Activated CD4-positive, alpha-beta memory T cell treated with anti-CD3 and anti-CD28 coated beads, Interleukin-2, amount 10 ng/mL, durations not matched to agents 7 days and 5 days (primary cell): Measurements from ENCODE around the gene THSD7A. TPM values are rescaled to one million over a fixed set of nuclear protein-coding genes. Genes with fewer than 3 reads are reported as not detected.

Source experiments
- CTCF ChIA-PET: fragments of 350-600 bp; sonication (Branson Sonifier 250); formaldehyde crosslinking; loops from one replicate; lab custom pipeline; 2021; ENCODE audit warnings: antibody characterized with exemption, inconsistent platforms; lab: Charles Lee
- POLR2A ChIA-PET: fragments of 350-600 bp; sonication (Branson Sonifier 250); formaldehyde crosslinking; loops from one replicate; lab custom pipeline; 2021; ENCODE audit warnings: antibody characterized with exemption; lab: Charles Lee
- DNase-seq: peaks from one replicate; pipeline ENCODE4 v3.0.0-alpha.2; 2020
- H3K27ac Mint-ChIP-seq: one replicate; pipeline ENCODE4 v1.8.0; 2021; ENCODE audit warnings: mild to moderate bottlenecking, mixed read lengths
- H3K27me3 Mint-ChIP-seq: one replicate; pipeline ENCODE4 v1.8.0; 2021; ENCODE audit warnings: mixed read lengths
- H3K36me3 Mint-ChIP-seq: one replicate; pipeline ENCODE4 v1.8.0; 2021; ENCODE audit warnings: low read depth, mixed read lengths
- H3K4me1 Mint-ChIP-seq: one replicate; pipeline ENCODE4 v1.8.0; 2021; ENCODE audit warnings: mixed read lengths
- H3K4me3 Mint-ChIP-seq: one replicate; pipeline ENCODE4 v1.8.0; 2021; ENCODE audit warnings: mild to moderate bottlenecking, mixed read lengths
- H3K9me3 Mint-ChIP-seq: one replicate; pipeline ENCODE4 v1.8.0; 2021; ENCODE audit warnings: mixed read lengths
- total RNA-seq, 2 experiments: library from RNA; stranded (reverse); gene quantifications; one replicate each; pipeline ENCODE4 v1.2.3, GENCODE V29; 2021

The THSD7A gene
- total RNA-seq, 2 experiments from 2014 or later = not detected

- no peak overlapping the region for H3K27ac Mint-ChIP-seq
- no peak for DNase-seq
- no peaks in the 10 kb centered on the region for H3K9me3 Mint-ChIP-seq
- ChIA-PET POLR2A (no interaction called here), CTCF (no interaction called here)
- no peaks in the 10 kb centered on the region for H3K4me1 Mint-ChIP-seq
- no peak overlapping the region for H3K4me3 Mint-ChIP-seq
- H3K27me3 Mint-ChIP-seq = no peaks in the 10 kb centered on the region
- no peaks in the 10 kb centered on the region for H3K36me3 Mint-ChIP-seq
Observed at GRCh38 chr7:11584406-11585031, 247.5 kb downstream of the THSD7A start.

DNA sequence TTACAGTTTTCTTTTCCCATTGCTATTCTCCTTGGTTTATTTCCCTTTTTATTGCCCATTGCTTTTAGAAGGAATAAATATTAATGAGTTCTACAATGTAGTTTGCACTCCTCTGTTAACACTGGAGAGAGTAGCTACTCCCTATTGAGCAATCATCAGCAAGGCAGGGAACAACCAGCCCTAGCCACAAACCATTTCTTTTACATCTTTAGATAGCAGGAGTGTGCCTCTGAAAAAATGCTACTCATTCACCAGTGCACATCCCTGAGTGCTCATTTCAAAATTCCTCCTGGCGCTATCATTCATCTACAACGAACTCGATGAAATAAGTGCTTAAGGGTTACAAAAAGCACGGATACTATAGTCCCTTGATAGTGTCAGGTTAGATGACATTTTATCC lies 252.9 kb downstream of the THSD7A start:
- Mint-ChIP-seq H3K36me3 (no peaks in the 10 kb centered on the region), H3K27me3 (no peaks in the 10 kb centered on the region), H3K9me3 (no peaks in the 10 kb centered on the region), H3K4me1 (no peaks in the 10 kb centered on the region), H3K4me3 (no peak overlapping the region), H3K27ac (no peak overlapping the region)
- DNase-seq = no peak
- POLR2A ChIA-PET = no interaction called here
- CTCF ChIA-PET = no interaction called here

DNA sequence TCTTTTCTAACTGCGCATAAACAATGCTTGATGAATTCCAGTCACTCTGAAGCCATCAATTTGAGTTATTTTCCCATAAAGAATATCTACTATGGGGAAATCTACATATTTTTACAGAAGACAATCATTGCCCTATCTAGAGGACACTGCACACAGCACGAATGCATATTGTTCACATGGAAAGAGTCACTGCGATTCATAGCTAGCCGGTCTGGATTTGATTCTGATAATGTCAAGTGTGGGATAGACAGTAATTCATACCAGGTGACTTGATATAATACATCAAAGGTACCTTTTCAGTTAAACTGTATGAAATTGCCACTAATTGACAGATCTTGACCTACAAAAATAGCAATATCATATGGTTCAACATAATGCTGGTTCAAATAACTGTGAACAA lies 255.7 kb downstream of the THSD7A start:
- H3K27ac Mint-ChIP-seq = no peak overlapping the region
- ChIA-PET CTCF (no interaction called here), POLR2A (no interaction called here)
- H3K27me3 Mint-ChIP-seq = no peaks in the 10 kb centered on the region
- no peak overlapping the region for H3K4me3 Mint-ChIP-seq
- H3K9me3 Mint-ChIP-seq = no peaks in the 10 kb centered on the region
- H3K36me3 Mint-ChIP-seq = no peaks in the 10 kb centered on the region
- no peak for DNase-seq
- H3K4me1 Mint-ChIP-seq = no peaks in the 10 kb centered on the region

DNA sequence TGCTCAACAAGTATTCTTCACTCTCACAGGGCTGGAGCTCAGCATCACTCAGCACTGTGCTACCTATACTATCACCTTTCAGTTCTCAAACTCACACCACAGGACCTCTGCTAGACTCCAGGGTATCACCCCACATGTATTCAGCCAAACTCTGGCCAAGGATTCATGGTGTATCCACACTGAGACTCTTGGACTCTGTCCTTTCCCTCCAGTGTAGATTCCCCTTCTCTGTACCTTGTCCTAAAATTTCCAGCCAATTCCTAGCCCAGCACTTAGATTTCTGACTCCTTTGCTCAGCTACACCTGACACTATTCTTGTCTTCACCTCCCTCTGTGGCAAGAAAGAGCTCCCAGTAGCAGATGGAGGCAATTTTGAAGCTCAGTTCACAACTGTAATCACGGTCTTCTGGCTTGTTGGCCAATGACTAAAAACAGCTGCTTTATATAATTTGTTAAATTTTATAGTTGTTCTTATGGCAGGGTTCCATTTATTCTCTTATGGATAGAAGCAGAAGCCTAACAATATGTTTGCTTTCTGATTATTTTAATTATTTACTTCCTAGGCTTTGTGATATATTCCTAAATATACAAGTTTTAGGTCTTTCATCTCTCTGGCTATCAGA lies 258.8 kb downstream of the THSD7A start:
- DNase-seq = no peak
- Mint-ChIP-seq H3K36me3 (no peaks in the 10 kb centered on the region), H3K4me3 (no peak overlapping the region), H3K9me3 (peaks cover 2% of the 10 kb centered on the region), H3K27me3 (no peaks in the 10 kb centered on the region), H3K4me1 (no peaks in the 10 kb centered on the region), H3K27ac (no peak overlapping the region)
- POLR2A ChIA-PET = no interaction called here
- CTCF ChIA-PET = no interaction called here

- POLR2A ChIA-PET = no interaction called here
- DNase-seq = no peak
- H3K36me3 Mint-ChIP-seq = no peaks in the 10 kb centered on the region
- peaks cover 2% of the 10 kb centered on the region for H3K9me3 Mint-ChIP-seq
- H3K27me3 Mint-ChIP-seq = no peaks in the 10 kb centered on the region
- H3K27ac Mint-ChIP-seq = no peak overlapping the region
- H3K4me1 Mint-ChIP-seq = no peaks in the 10 kb centered on the region
- no peak overlapping the region for H3K4me3 Mint-ChIP-seq
- CTCF ChIA-PET = no interaction called here
Observed at GRCh38 chr7:11570922-11571550, 261.0 kb downstream of the THSD7A start.

DNA sequence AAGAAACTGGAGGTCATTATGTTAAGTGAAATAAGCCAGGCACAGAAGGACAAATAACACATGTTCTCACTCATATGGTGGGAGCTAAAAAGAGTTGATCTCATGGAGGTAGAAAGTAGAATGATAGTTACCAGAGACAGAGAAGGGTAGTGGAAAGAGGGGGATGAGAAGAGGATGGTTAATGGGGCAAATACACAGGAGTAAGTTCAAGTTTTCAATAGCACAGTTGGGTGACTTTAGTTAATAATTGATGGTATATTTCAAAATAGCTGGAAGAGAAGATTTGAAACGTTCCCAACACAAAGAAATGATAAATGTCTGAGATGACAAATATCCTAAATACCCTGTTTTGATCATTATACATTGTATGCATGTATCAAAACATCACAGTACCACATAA lies 261.8 kb downstream of the THSD7A start:
- no peaks in the 10 kb centered on the region for H3K4me1 Mint-ChIP-seq
- H3K4me3 Mint-ChIP-seq = no peak overlapping the region
- no peaks in the 10 kb centered on the region for H3K27me3 Mint-ChIP-seq
- no peaks in the 10 kb centered on the region for H3K36me3 Mint-ChIP-seq
- DNase-seq = no peak
- POLR2A ChIA-PET = no interaction called here
- CTCF ChIA-PET = no interaction called here
- no peak overlapping the region for H3K27ac Mint-ChIP-seq
- peaks cover 2% of the 10 kb centered on the region for H3K9me3 Mint-ChIP-seq

DNA sequence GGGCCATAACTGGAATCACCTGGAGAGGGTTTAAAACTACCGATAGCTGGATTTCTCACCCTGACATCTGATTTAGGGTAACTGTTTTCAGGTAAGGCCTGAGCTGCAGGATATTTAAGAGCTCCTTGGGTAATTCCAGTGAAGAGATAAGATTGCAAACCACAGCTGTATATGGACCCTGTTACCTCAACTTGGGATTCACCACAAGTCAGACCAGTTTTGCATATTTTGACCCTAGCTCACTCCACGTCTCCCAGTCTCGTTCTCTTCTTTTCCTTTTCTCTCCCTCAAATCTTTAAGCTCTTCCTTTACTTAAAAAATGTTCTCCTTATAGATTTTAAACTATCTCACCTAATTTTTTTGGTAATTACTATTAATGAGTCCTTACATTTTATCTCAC lies 264.4 kb downstream of the THSD7A start:
- no peak overlapping the region for H3K4me3 Mint-ChIP-seq
- H3K27me3 Mint-ChIP-seq = no peaks in the 10 kb centered on the region
- ChIA-PET POLR2A (no interaction called here), CTCF (no interaction called here)
- H3K4me1 Mint-ChIP-seq = no peaks in the 10 kb centered on the region
- H3K9me3 Mint-ChIP-seq = peaks cover 2% of the 10 kb centered on the region
- no peaks in the 10 kb centered on the region for H3K36me3 Mint-ChIP-seq
- no peak overlapping the region for H3K27ac Mint-ChIP-seq
- no peak for DNase-seq

DNA sequence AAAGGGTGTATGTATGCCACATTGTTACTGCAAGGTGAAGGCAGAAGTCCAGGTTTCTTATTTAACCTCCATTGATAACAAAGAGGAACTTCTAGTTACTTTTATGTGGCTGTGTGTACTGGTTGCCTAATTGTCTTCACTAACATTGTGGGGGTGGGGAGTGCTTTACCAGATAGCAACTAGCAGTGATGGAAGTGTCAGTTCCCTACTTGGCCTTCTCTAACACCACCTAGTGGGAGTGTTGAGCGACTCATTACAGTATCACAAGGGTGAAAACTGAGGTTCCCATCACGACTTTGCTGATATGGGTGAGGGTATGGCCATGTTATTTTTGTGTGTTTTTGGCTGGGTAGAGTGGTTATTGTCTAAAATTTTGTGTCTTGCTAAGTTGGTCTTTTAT lies 274.4 kb downstream of the THSD7A start:
- Mint-ChIP-seq H3K27ac (no peak overlapping the region), H3K36me3 (no peaks in the 10 kb centered on the region), H3K27me3 (no peaks in the 10 kb centered on the region), H3K9me3 (no peaks in the 10 kb centered on the region), H3K4me1 (no peaks in the 10 kb centered on the region), H3K4me3 (no peak overlapping the region)
- no peak for DNase-seq
- POLR2A ChIA-PET = no interaction called here
- CTCF ChIA-PET = no interaction called here

DNA sequence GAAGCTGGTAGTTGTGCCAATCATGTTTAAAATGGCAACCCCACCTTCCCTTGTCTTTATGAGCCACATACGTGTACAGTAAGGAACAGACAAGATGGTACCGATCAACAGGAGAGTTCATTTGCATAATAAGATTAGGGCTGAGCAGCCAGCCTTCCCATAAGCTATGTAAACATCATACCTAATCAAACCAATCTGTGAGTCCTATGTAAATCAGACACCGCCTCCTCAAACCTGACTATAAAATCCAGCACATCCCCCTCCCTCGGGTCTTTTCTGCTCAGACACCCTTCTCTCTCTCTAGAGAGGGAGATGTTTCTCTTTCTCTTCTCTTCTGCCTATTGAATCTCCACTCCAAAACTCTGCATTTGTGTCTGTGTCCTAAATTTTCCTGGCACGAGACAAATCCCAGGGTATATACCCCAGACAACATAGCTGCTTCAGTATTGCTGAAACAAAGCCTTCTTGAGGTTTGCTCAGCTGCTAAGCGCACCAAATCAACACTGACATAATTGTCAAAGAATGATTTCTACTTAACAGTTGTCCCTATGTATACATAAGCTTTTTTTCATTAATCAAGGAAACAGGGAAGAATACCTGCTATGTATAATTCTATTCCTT lies 279.2 kb downstream of the THSD7A start:
- Mint-ChIP-seq H3K4me3 (no peak overlapping the region), H3K36me3 (no peaks in the 10 kb centered on the region), H3K4me1 (no peaks in the 10 kb centered on the region), H3K27me3 (no peaks in the 10 kb centered on the region), H3K27ac (no peak overlapping the region), H3K9me3 (no peaks in the 10 kb centered on the region)
- ChIA-PET CTCF (no interaction called here), POLR2A (no interaction called here)
- DNase-seq = no peak

DNA sequence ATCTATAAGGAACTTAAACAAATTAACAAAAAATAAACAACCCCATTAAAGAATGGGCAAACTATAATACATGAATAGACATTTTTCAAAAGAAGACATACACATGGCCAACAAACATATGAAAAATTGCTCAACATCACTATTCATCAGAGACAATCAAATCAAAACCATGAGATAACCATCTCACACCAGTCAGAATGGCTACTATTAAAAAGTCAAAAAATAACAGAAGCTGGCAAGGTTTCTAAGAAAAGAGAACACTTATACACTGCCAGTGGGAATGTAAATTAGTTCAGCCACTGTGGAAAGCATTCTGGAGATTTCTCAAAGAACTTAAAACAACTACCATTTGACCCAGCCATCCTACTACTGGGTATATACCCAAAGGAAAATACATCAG lies 280.5 kb downstream of the THSD7A start:
- H3K27me3 Mint-ChIP-seq = no peaks in the 10 kb centered on the region
- H3K27ac Mint-ChIP-seq = no peak overlapping the region
- no peaks in the 10 kb centered on the region for H3K36me3 Mint-ChIP-seq
- no peaks in the 10 kb centered on the region for H3K4me1 Mint-ChIP-seq
- no peaks in the 10 kb centered on the region for H3K9me3 Mint-ChIP-seq
- H3K4me3 Mint-ChIP-seq = no peak overlapping the region
- ChIA-PET CTCF (no interaction called here), POLR2A (no interaction called here)
- no peak for DNase-seq

DNA sequence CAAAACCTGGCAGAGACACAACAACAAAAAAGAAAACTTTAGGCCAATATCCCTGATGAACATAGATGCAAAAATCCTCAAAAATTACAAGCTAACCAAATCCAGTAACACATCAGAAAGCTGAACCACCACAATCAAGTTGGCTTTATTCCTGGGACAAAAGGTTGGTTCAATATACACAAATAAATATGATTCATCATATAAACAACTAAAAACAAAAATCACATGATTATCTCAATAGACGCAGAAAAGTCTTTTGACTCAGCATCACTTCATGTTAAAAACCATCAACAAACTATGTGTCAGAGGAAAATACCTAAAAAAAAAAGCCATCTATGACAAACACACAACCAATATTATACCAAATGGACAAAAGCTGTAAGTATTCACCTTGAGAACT lies 283.5 kb downstream of the THSD7A start:
- CTCF ChIA-PET = no interaction called here

DNA sequence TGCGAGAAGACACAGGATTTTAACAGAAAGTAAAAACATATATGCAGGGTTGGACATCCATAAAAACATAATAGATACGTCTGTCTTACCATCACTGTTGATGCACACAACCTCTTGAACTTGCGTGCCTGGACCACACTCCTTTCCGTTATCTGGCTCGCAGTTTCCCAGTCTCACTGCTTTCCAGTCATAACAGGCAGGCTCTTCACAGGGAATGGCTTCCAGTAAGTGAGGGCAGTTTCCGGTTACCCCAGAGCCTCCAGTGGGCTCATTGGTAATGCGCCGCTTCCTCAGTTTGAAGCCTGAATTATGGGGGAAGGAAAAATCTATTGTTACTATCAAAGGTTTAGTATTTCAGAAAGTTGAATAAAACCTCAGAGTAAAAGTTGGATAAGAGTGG lies 290.7 kb downstream of the THSD7A start:
- POLR2A ChIA-PET = no interaction called here

More for the DNA sequence above, 283.5 kb downstream of the THSD7A start:
- H3K4me1 Mint-ChIP-seq = no peaks in the 10 kb centered on the region
- H3K36me3 Mint-ChIP-seq = no peaks in the 10 kb centered on the region
- DNase-seq = no peak
- POLR2A ChIA-PET = no interaction called here
- no peak overlapping the region for H3K27ac Mint-ChIP-seq
- no peaks in the 10 kb centered on the region for H3K27me3 Mint-ChIP-seq
- no peaks in the 10 kb centered on the region for H3K9me3 Mint-ChIP-seq
- H3K4me3 Mint-ChIP-seq = no peak overlapping the region

GRCh38 chr7:11540271-11540761 lies 291.7 kb downstream of the THSD7A start:
- DNase-seq = no peak
- ChIA-PET POLR2A (no interaction called here), CTCF (no interaction called here)
- Mint-ChIP-seq H3K27ac (no peak overlapping the region), H3K4me1 (no peaks in the 10 kb centered on the region), H3K27me3 (no peaks in the 10 kb centered on the region), H3K4me3 (no peak overlapping the region), H3K36me3 (no peaks in the 10 kb centered on the region), H3K9me3 (peaks cover 2% of the 10 kb centered on the region)

More for the DNA sequence above, 290.7 kb downstream of the THSD7A start:
- no peaks in the 10 kb centered on the region for H3K36me3 Mint-ChIP-seq
- no peak for DNase-seq
- H3K4me3 Mint-ChIP-seq = no peak overlapping the region
- peaks cover 2% of the 10 kb centered on the region for H3K9me3 Mint-ChIP-seq
- no peak overlapping the region for H3K27ac Mint-ChIP-seq
- H3K27me3 Mint-ChIP-seq = no peaks in the 10 kb centered on the region
- CTCF ChIA-PET = no interaction called here
- no peaks in the 10 kb centered on the region for H3K4me1 Mint-ChIP-seq
